Measurements from ENCODE around the gene RAB11B. TPM values are rescaled to one million over a fixed set of nuclear protein-coding genes. Genes with fewer than 3 reads are reported as not detected.

Gene RAB11B
- total and polyA plus RNA-seq, 5 donors = 145 to 201 (median 157) TPM

GRCh38 chr19:8396185-8396562 lies 6.0 kb downstream of the RAB11B start:
- Histone ChIP-seq H3K4me1 (ENCODE audit: control insufficient read depth, insufficient read depth, low read length) (peaks cover 29% of the 10 kb centered on the region), H3K4me3 (ENCODE audit: low read length) (no peak overlapping the region), H3K27me3 (ENCODE audit: control insufficient read depth, insufficient read depth) (no peaks in the 10 kb centered on the region), H3K9me3 (ENCODE audit: control insufficient read depth, low read length) (no peaks in the 10 kb centered on the region), H3K27ac (ENCODE audit: low read length) (no peak overlapping the region)
- intact Hi-C loops (cut with DNase I) = loop anchor here in 2 of 4 donors (5.0 kb wide), 2 partner anchors 34 to 44 kb away; partner anchors contain the start of gene ANGPTL4 (in 1 of the 2)
- DNase-seq = no peak
- ATAC-seq = no peak
- 93% methylated on average over 7 of the region's 7 CpGs for WGBS

GRCh38 chr19:8396563-8397203 lies 6.5 kb downstream of the RAB11B start:
- Histone ChIP-seq H3K4me3 (ENCODE audit: low read length) (no peak overlapping the region), H3K27me3 (ENCODE audit: control insufficient read depth, insufficient read depth) (no peaks in the 10 kb centered on the region), H3K4me1 (ENCODE audit: control insufficient read depth, insufficient read depth, low read length) (peaks cover 24% of the 10 kb centered on the region), H3K27ac (ENCODE audit: low read length) (no peak overlapping the region), H3K9me3 (ENCODE audit: control insufficient read depth, low read length) (no peaks in the 10 kb centered on the region)
- 58% methylated on average over 22 of the region's 22 CpGs for WGBS
- DNase-seq (peak; percentile 79 to 90 (median 87)), ATAC-seq (peak; percentile 38 to 55)
- intact Hi-C loops (cut with DNase I) = loop anchor here in 2 of 4 donors (5.0 kb wide), 2 partner anchors 34 to 44 kb away; partner anchors contain the start of gene ANGPTL4 (in 1 of the 2)

DNA sequence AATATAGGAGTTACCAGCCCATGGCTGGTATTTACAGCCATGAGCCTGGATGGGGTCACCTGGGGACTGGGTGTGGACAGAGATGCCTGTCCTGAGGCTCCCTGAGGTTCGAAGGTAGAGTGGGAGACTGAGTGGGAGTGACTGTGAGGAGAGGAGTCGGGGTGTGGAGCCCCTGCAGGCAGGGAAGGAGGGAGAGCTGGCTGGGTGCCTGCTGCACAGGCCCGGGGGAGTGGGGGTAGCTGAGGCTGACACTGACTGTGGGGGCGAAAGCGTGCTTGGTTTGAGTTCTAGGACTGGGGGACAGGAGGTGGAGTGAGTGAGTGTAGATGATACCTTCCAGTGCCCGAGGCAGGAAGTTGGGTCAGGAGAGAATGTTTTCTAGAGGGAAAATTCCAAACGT lies 7.1 kb downstream of the RAB11B start:
- Histone ChIP-seq H3K9me3 (ENCODE audit: control insufficient read depth, low read length) (no peaks in the 10 kb centered on the region), H3K27me3 (ENCODE audit: control insufficient read depth, insufficient read depth) (no peaks in the 10 kb centered on the region), H3K4me3 (ENCODE audit: low read length) (no peak overlapping the region), H3K4me1 (ENCODE audit: control insufficient read depth, insufficient read depth, low read length) (peaks cover 19% of the 10 kb centered on the region), H3K27ac (ENCODE audit: low read length) (no peak overlapping the region)
- DNase-seq (peak in 2 of 3 donors; percentile 53 to 57), ATAC-seq (no peak)
- intact Hi-C loops (cut with DNase I) = loop anchor here in 2 of 4 donors (5.0 kb wide), 2 partner anchors 35 to 45 kb away; partner anchors contain the start of gene ANGPTL4 (in 1 of the 2)
- 35% methylated on average over 7 of the region's 7 CpGs for WGBS

- H3K27me3 ChIP-seq (ENCODE audit: control insufficient read depth, insufficient read depth) = no peaks in the 10 kb centered on the region
- intact Hi-C loops (cut with DNase I) = loop anchor here in 3 of 4 donors (2.0 to 5.0 kb wide), 3 partner anchors 36 to 46 kb away; partner anchors contain the start of gene ANGPTL4 (in 1 of the 3)
- 69% methylated on average over 10 of the region's 10 CpGs for WGBS
- no peak for DNase-seq
- no peaks in the 10 kb centered on the region for H3K9me3 ChIP-seq (ENCODE audit: control insufficient read depth, low read length)
- no peak overlapping the region for H3K4me3 ChIP-seq (ENCODE audit: low read length)
- H3K27ac ChIP-seq (ENCODE audit: low read length) = no peak overlapping the region
- peaks cover 19% of the 10 kb centered on the region for H3K4me1 ChIP-seq (ENCODE audit: control insufficient read depth, insufficient read depth, low read length)
- no peak for ATAC-seq
Observed at GRCh38 chr19:8397746-8398310, 7.7 kb downstream of the RAB11B start.

GRCh38 chr19:8398311-8398771 lies 8.2 kb downstream of the RAB11B start:
- ATAC-seq = no peak
- Histone ChIP-seq H3K4me3 (ENCODE audit: low read length) (no peak overlapping the region), H3K9me3 (ENCODE audit: control insufficient read depth, low read length) (no peaks in the 10 kb centered on the region), H3K27ac (ENCODE audit: low read length) (no peak overlapping the region), H3K27me3 (ENCODE audit: control insufficient read depth, insufficient read depth) (no peaks in the 10 kb centered on the region), H3K4me1 (ENCODE audit: control insufficient read depth, insufficient read depth, low read length) (peaks cover 16% of the 10 kb centered on the region)
- intact Hi-C loops (cut with DNase I) = loop anchor here in 3 of 4 donors (2.0 to 5.0 kb wide), 3 partner anchors 36 to 46 kb away; partner anchors contain the start of gene ANGPTL4 (in 1 of the 3)
- 50% methylated on average over 9 of the region's 9 CpGs for WGBS
- DNase-seq = no peak

DNA sequence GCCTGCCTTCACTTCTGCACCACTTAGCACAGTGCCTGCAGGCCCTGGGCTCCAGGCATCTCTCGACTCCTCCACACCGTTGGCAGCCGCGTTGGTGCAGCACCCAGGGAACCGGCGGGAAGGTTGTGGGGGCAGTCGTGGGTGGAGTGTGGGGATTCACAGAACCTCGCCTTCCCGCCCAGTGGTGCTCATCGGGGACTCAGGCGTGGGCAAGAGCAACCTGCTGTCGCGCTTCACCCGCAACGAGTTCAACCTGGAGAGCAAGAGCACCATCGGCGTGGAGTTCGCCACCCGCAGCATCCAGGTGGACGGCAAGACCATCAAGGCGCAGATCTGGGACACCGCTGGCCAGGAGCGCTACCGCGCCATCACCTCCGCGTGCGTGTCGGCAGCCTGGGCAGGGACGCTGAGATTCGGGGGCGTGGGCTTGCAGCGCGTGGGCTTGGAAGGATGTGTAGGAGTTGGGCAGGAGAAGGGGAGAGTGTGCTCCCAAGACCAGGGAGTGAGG lies 9.6 kb downstream of the RAB11B start:
- intact Hi-C loops (cut with DNase I) = loop anchor here in 3 of 4 donors (2.0 to 5.0 kb wide), 3 partner anchors 37 to 47 kb away; partner anchors contain the start of gene ANGPTL4 (in 1 of the 3)
- H3K27ac ChIP-seq (ENCODE audit: low read length) = no peak overlapping the region
- H3K9me3 ChIP-seq (ENCODE audit: control insufficient read depth, low read length) = no peaks in the 10 kb centered on the region
- 92% methylated on average over 34 of the region's 34 CpGs for WGBS
- DNase-seq = peak in 2 of 3 donors; percentile 54 to 56
- H3K4me3 ChIP-seq (ENCODE audit: low read length) = no peak overlapping the region
- H3K4me1 ChIP-seq (ENCODE audit: control insufficient read depth, insufficient read depth, low read length) = peaks cover 9% of the 10 kb centered on the region
- ATAC-seq = no peak
- H3K27me3 ChIP-seq (ENCODE audit: control insufficient read depth, insufficient read depth) = no peaks in the 10 kb centered on the region

- H3K27me3 ChIP-seq (ENCODE audit: control insufficient read depth, insufficient read depth) = no peaks in the 10 kb centered on the region
- intact Hi-C loops (cut with DNase I) = no loop called here
- 94% methylated on average over 21 of the region's 21 CpGs for WGBS
- no peak overlapping the region for H3K4me3 ChIP-seq (ENCODE audit: low read length)
- DNase-seq (peak in 2 of 3 donors; percentile 52 to 55), ATAC-seq (no peak)
- H3K9me3 ChIP-seq (ENCODE audit: control insufficient read depth, low read length) = no peaks in the 10 kb centered on the region
- H3K4me1 ChIP-seq (ENCODE audit: control insufficient read depth, insufficient read depth, low read length) = peaks cover 6% of the 10 kb centered on the region
- no peak overlapping the region for H3K27ac ChIP-seq (ENCODE audit: low read length)
Observed at GRCh38 chr19:8401981-8402411, 11.8 kb downstream of the RAB11B start.

DNA sequence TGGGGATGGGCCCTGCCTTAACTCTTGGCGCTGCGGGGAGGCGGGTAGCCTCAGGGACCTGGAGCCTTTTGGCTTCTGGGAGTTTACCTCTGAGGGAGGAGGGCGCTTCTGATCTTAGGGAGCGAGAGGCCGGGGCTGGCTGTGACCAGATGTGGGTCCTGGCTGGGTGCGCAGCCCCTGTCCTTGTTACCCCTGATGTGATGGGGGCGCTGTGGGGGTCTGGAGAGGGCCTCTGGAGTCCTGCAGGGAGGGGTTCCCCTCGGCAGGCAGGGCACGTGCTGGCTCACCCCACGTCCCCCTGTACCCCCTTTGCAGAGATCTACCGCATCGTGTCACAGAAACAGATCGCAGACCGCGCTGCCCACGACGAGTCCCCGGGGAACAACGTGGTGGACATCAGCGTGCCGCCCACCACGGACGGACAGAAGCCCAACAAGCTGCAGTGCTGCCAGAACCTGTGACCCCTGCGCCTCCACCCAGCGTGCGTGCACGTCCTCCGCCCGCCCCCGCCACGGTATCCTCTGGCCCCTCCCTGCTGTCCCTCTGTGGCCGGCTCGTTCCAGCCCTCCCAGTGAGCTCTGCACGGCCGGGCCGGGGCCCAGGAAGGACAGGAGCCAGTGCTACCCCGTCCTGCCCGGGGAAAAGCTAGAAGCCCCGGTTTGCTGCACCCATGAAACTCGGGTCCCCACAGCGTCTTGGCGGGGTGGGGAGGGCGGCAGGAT lies 13.1 kb downstream of the RAB11B start:
- DNase-seq = peak in 2 of 3 donors; percentile 58
- intact Hi-C loops (cut with DNase I) = no loop called here
- Histone ChIP-seq H3K4me3 (ENCODE audit: low read length) (no peak overlapping the region), H3K27me3 (ENCODE audit: control insufficient read depth, insufficient read depth) (no peaks in the 10 kb centered on the region), H3K27ac (ENCODE audit: low read length) (no peak overlapping the region), H3K9me3 (ENCODE audit: control insufficient read depth, low read length) (no peaks in the 10 kb centered on the region), H3K4me1 (ENCODE audit: control insufficient read depth, insufficient read depth, low read length) (peaks cover 2% of the 10 kb centered on the region)
- peak; percentile 4 to 9 for ATAC-seq
- WGBS = 89% methylated on average over 44 of the region's 44 CpGs

GRCh38 chr19:8403820-8404109 lies 13.6 kb downstream of the RAB11B start:
- ATAC-seq (peak; percentile 26 to 27), DNase-seq (no peak)
- peaks cover 2% of the 10 kb centered on the region for H3K4me1 ChIP-seq (ENCODE audit: control insufficient read depth, insufficient read depth, low read length)
- intact Hi-C loops (cut with DNase I) = no loop called here
- no peak overlapping the region for H3K27ac ChIP-seq (ENCODE audit: low read length)
- WGBS = 82% methylated on average over 24 of the region's 24 CpGs
- no peak overlapping the region for H3K4me3 ChIP-seq (ENCODE audit: low read length)
- no peaks in the 10 kb centered on the region for H3K9me3 ChIP-seq (ENCODE audit: control insufficient read depth, low read length)
- H3K27me3 ChIP-seq (ENCODE audit: control insufficient read depth, insufficient read depth) = no peaks in the 10 kb centered on the region

DNA sequence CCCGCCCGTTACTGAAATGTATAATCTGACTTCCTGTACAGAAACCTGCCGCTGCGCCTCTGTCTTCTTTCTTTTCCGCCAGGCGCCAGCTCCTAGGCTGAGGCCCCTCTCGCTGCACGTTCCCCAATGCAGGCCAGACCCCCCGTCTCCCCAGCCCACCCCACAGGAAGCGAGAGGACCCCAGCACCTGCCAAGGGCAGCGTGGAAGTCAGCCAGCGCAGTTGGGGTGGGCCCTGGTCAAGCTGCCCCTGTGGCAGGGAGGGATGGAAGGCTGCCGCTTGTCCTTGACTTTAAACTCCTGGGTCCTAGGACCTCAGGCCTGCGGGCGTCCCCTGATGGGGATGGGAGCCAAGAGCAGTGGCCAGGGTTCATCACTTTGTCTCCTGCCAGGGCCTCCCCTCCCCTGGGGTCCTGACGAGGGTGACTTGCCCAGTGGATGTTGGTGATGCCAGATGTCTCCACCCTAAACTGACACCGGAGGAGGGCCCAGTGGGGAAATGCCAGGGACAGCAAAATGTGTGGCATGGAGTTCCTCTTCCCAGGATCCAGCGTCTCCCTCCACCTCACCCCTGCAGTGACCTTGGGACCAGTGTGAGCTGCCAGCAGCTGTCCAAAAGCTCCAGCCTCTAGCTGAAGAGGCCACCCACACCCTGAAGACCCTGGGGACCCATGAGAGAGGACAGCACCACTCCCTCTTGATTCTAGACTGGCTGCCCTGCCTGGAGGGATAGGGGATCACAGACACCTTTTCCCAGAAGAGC lies 14.4 kb downstream of the RAB11B start:
- H3K4me1 ChIP-seq (ENCODE audit: control insufficient read depth, insufficient read depth, low read length) = peaks cover 2% of the 10 kb centered on the region
- ATAC-seq (peak; percentile 48), DNase-seq (peak in 2 of 3 donors; percentile 42 to 71)
- intact Hi-C loops (cut with DNase I) = no loop called here
- H3K27me3 ChIP-seq (ENCODE audit: control insufficient read depth, insufficient read depth) = no peaks in the 10 kb centered on the region
- peak overlapping the region; percentile 39 for H3K27ac ChIP-seq (ENCODE audit: low read length)
- no peaks in the 10 kb centered on the region for H3K9me3 ChIP-seq (ENCODE audit: control insufficient read depth, low read length)
- H3K4me3 ChIP-seq (ENCODE audit: low read length) = no peak overlapping the region
- WGBS = 79% methylated on average over 18 of the region's 18 CpGs
